ENCODE data around the gene LGR5.

LGR5 gene

DNA sequence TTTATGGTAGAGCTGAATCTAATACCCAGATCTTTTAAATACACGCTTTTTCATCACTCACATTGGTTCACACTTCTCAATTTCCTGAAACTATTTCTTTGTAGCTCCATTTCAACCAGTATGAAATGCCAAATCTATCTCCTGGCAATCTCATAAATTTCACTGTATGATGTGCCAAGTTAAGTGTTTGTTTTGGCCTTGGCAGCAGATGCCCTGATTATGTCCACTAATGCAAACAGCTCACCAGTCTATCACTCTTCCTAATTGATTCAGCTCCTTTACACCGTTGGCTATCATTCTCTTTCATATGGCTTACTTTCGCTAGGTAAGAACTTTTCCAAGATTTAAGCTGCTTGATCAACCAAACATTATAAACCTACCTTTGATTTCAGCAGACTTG is 165.4 kb downstream of the LGR5 start:
- peak; percentile 51 for DNase-seq

DNA sequence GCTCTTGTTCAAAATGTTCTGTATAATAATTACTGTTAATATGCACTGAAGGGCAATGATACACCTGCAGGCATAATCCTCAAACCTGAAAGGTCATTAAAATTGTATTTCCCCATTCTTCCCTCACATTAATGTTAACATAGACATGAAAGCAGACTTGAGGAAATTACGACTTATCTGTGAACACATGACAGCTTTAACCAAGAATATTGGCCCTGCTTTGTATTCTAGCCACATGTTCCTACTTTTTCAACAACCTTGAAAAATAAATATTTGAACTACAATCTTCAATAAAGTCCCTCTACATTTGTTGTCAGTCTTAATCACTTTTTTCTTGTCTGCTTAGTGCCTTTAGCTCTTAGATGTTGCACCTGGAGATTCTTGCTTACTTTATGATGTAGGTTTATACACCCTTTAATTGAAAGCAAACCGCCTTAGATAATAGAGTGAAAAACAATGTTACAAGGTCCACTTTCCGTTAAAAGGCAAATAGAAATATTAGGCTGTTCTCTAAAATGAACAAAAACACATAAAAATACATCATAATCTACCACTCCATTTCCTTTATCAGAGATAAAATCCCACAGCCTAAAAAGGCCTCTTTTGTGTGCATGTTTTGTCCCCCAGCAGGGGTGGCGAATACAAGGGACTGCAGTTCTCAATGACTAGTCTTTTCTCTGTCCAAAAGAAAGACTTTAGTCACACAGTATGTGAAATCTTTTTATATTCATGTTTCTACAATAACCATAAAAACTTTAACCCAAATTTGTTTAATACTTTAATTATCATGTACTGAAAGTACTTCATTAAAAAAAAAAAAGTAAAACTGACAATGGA is 168.1 kb downstream of the LGR5 start:
- no peak for DNase-seq

DNA sequence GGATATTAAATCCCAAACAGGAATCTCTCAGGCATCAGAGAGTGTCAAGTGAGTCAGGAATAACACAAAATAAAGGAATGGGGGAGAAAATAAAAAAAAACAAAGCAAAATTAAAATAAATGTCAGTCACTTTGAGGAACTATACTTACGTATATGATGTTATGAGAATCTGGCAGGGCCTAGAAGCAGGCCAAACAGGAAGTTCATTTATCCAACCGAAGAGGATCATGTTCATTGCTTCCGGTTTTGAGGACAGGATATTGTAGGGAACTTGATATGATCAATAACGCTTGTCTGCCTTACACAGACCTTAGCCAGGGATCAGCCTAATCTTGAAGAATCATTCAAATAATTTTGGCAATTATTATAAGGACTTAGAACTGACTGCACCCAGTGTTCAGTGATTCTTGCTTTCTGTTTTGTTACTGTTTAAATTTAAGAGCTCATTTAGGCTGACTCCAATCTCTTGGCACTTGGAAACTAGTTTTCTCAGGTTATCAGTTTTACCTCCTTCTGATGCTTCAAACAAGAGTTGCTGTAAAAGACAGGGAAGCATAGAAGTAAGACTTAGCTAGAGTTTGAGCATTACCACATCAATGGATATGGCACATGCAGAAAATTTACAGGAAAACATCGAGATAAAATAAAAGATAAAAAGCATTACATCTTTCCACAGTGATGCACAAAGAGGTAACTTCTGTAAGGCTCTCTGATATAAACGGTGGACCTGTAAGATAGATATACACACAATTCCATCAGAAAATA is 170.6 kb downstream of the LGR5 start:
- DNase-seq: no peak

DNA sequence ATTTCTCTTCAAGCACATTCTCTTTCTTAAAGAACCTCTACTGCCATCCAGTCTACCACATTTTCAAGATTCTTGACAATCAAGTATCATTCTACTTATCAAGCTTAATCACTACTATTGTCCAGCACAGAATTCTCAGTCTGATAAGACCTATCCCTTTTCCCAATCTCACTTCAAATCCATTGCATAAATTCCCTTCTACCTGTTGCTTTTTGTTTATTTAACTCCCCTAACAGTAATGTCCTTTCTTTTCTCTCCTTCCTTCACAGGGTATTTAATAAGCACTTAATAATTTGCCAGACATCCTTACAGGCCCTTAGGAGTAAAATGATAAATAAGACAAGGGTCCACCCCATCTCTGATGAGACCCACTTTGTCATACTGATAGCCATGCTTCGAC is 182.3 kb downstream of the LGR5 start:
- no peak for DNase-seq

DNA sequence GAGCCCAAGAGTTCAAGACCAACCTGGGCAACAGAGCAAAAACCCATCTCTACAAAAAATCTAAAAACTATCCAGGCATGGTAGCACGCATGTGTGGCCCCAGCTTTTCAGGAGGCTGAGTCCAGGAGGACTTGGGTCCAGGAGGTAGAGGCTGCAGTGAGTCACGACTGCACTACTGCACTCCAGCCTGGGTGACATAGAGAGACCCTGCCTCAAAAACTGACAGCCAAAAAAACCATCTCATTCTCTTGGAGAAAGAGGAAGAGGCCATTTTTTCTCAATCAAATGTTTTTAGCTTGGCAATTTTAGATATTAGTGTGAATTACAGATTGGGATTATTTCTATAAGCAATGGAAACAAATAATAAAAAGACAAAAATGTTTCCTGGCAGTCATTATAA is 185.9 kb downstream of the LGR5 start:
- DNase-seq: no peak

DNA sequence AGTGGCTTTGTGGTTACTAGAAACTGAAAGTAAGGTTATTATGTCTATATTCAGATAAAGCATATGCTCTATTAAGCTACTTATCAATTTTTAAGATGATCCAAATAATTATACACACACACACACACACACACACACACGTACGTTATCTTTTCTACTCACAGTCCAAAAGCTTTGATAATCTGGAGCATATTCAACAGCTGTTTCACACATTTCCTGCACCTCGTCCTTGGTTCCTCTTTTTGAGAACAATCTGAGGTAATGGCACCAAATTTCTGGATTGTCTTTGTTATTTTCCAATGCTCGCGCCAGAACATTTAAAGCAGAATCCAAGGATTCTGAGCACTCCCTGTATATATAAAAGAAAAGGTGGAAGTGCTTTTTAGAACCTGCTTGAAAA is 186.5 kb downstream of the LGR5 start:
- no peak for DNase-seq

DNA sequence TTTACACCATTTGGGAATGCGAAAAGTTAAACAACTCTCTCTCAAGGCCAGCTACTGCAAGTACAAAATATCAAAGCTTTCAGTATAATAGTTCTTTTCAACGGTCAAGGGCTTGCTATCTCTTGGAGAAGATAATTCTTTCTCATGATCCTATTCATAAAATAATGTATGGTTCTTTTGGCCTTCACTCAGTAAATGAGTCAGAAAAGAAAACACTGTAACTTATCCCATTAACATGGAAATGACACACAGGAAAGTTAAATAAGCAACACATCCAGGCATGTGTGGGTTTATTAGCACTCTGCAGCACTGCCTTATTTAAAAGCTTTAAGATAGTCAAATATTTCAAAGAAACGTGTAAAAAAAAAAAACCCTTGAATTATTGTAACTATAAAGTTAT is 187.2 kb downstream of the LGR5 start:
- no peak for DNase-seq

DNA sequence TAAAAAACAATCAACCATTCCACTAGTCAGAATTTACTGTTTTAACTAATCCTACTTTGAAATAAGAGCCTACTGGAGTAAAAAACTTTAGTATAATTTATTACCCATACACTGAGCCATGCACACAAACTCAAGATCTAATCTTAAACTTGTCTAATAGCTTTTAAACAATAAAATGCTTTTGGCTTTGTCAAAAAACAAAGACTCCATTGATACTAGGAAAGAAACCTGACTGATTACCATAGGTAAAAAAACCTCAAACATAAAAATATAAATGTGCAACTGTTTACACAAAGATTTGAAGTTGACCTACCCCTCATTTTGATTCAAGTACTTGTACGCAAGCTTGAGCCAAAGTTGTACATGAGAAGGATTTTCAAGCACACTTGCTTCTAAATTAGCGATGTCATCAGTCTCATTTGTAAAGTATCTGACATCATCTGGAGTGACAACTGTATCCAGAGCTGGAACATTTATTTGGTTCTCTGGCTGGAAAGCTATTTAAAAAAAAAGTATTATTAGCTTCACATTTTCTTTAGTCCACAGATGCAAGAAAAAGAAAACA is 187.9 kb downstream of the LGR5 start:
- no peak for DNase-seq
